Measurements from ENCODE around the gene MED13L.

MED13L gene

GRCh38 chr12:116159593-116160200, 117.8 kb downstream of the MED13L start:
- Histone ChIP-seq H3F3A (ENCODE audit: insufficient read depth) (no peaks in the 10 kb centered on the region), H3K9ac (ENCODE audit: low read length) (no peak overlapping the region), H3K4me2 (ENCODE audit: low read depth, low read length, poor library complexity, severe bottlenecking) (no peak overlapping the region), H3K9me3 (ENCODE audit: insufficient read depth, low read length) (no peaks in the 10 kb centered on the region), H3K27ac (ENCODE audit: low read depth, low read length) (no peak overlapping the region), H3K4me3 (ENCODE audit: insufficient read depth, low read length, poor library complexity, severe bottlenecking) (no peak overlapping the region), H4K20me1 (ENCODE audit: low read depth, low read length) (peaks cover 23% of the 10 kb centered on the region), H3K9me2 (replicated peaks; ENCODE audit: insufficient read depth, low read length) (no peaks in the 10 kb centered on the region), H2AFZ (ENCODE audit: low read depth, low read length, severe bottlenecking) (no peak overlapping the region), H3K36me3 (ENCODE audit: low read length) (no peaks in the 10 kb centered on the region), H3K79me2 (ENCODE audit: insufficient read depth, low read length) (0 out of 2 replicates have a peak, but pooled peaks cover 10% of the 10 kb centered on the region), H3K27me3 (ENCODE audit: low read length) (no peaks in the 10 kb centered on the region)
- no peak for TF ChIP-seq CTCF (IDR thresholded peaks at IDR 0.05; ENCODE audit: insufficient read depth, low read length, poor library complexity, severe bottlenecking)
- no peak for TF ChIP-seq EZH2phosphoT487 (conservative IDR thresholded peaks at IDR 0.05; ENCODE audit: low read length)

- H3K79me2 ChIP-seq (ENCODE audit: insufficient read depth, low read length) = 0 out of 2 replicates have a peak, but pooled peaks cover 10% of the 10 kb centered on the region
- H3K9me3 ChIP-seq (ENCODE audit: insufficient read depth, low read length) = no peaks in the 10 kb centered on the region
- H2AFZ ChIP-seq (ENCODE audit: low read depth, low read length, severe bottlenecking) = no peak overlapping the region
- H3F3A ChIP-seq (ENCODE audit: insufficient read depth) = no peaks in the 10 kb centered on the region
- no peak overlapping the region for H3K4me3 ChIP-seq (ENCODE audit: insufficient read depth, low read length, poor library complexity, severe bottlenecking)
- no peaks in the 10 kb centered on the region for H3K27me3 ChIP-seq (ENCODE audit: low read length)
- no peak overlapping the region for H3K9ac ChIP-seq (ENCODE audit: low read length)
- peaks cover 23% of the 10 kb centered on the region for H4K20me1 ChIP-seq (ENCODE audit: low read depth, low read length)
- no peak overlapping the region for H3K4me2 ChIP-seq (ENCODE audit: low read depth, low read length, poor library complexity, severe bottlenecking)
- no peaks in the 10 kb centered on the region for H3K9me2 ChIP-seq (replicated peaks; ENCODE audit: insufficient read depth, low read length)
- H3K36me3 ChIP-seq (ENCODE audit: low read length) = no peaks in the 10 kb centered on the region
- H3K27ac ChIP-seq (ENCODE audit: low read depth, low read length) = no peak overlapping the region
- TF ChIP-seq EZH2phosphoT487 (conservative IDR thresholded peaks at IDR 0.05; ENCODE audit: low read length) (no peak), CTCF (IDR thresholded peaks at IDR 0.05; ENCODE audit: insufficient read depth, low read length, poor library complexity, severe bottlenecking) (no peak)
Observed at GRCh38 chr12:116159175-116159574, 118.3 kb downstream of the MED13L start.

GRCh38 chr12:116157845-116158267, 119.6 kb downstream of the MED13L start:
- 0 out of 2 replicates have a peak, but pooled peaks cover 10% of the 10 kb centered on the region for H3K79me2 ChIP-seq (ENCODE audit: insufficient read depth, low read length)
- H3K9me2 ChIP-seq (replicated peaks; ENCODE audit: insufficient read depth, low read length) = no peaks in the 10 kb centered on the region
- H3K9me3 ChIP-seq (ENCODE audit: insufficient read depth, low read length) = no peaks in the 10 kb centered on the region
- H3K4me3 ChIP-seq (ENCODE audit: insufficient read depth, low read length, poor library complexity, severe bottlenecking) = no peak overlapping the region
- no peak overlapping the region for H2AFZ ChIP-seq (ENCODE audit: low read depth, low read length, severe bottlenecking)
- no peak for TF ChIP-seq EZH2phosphoT487 (conservative IDR thresholded peaks at IDR 0.05; ENCODE audit: low read length)
- no peaks in the 10 kb centered on the region for H3K27me3 ChIP-seq (ENCODE audit: low read length)
- peaks cover 23% of the 10 kb centered on the region for H4K20me1 ChIP-seq (ENCODE audit: low read depth, low read length)
- H3F3A ChIP-seq (ENCODE audit: insufficient read depth) = no peaks in the 10 kb centered on the region
- no peak overlapping the region for H3K9ac ChIP-seq (ENCODE audit: low read length)
- no peaks in the 10 kb centered on the region for H3K36me3 ChIP-seq (ENCODE audit: low read length)
- H3K4me2 ChIP-seq (ENCODE audit: low read depth, low read length, poor library complexity, severe bottlenecking) = no peak overlapping the region
- H3K27ac ChIP-seq (ENCODE audit: low read depth, low read length) = no peak overlapping the region

- Histone ChIP-seq H3K79me2 (ENCODE audit: insufficient read depth, low read length) (0 out of 2 replicates have a peak, but pooled peaks cover 10% of the 10 kb centered on the region), H3K27me3 (ENCODE audit: low read length) (no peaks in the 10 kb centered on the region), H3K27ac (ENCODE audit: low read depth, low read length) (no peak overlapping the region), H3K4me2 (ENCODE audit: low read depth, low read length, poor library complexity, severe bottlenecking) (no peak overlapping the region), H3K9me2 (replicated peaks; ENCODE audit: insufficient read depth, low read length) (no peaks in the 10 kb centered on the region), H3K4me3 (ENCODE audit: insufficient read depth, low read length, poor library complexity, severe bottlenecking) (no peak overlapping the region), H3K9me3 (ENCODE audit: insufficient read depth, low read length) (no peaks in the 10 kb centered on the region), H3K36me3 (ENCODE audit: low read length) (no peaks in the 10 kb centered on the region), H3F3A (ENCODE audit: insufficient read depth) (no peaks in the 10 kb centered on the region), H4K20me1 (ENCODE audit: low read depth, low read length) (peaks cover 24% of the 10 kb centered on the region), H2AFZ (ENCODE audit: low read depth, low read length, severe bottlenecking) (no peak overlapping the region), H3K9ac (ENCODE audit: low read length) (no peak overlapping the region)
- no peak for TF ChIP-seq CTCF (IDR thresholded peaks at IDR 0.05; ENCODE audit: insufficient read depth, low read length, poor library complexity, severe bottlenecking)
- no peak for TF ChIP-seq EZH2phosphoT487 (conservative IDR thresholded peaks at IDR 0.05; ENCODE audit: low read length)
Observed at GRCh38 chr12:116156614-116157013, 120.9 kb downstream of the MED13L start.

Data from SU-DHL-6 (cell line).